ENCODE data around the gene PBX3.

PBX3 gene

GRCh38 chr9:125845271-125845808 lies 98.2 kb downstream of the PBX3 start:
- no peak for TF ChIP-seq CTCF (IDR thresholded peaks at IDR 0.05)

DNA sequence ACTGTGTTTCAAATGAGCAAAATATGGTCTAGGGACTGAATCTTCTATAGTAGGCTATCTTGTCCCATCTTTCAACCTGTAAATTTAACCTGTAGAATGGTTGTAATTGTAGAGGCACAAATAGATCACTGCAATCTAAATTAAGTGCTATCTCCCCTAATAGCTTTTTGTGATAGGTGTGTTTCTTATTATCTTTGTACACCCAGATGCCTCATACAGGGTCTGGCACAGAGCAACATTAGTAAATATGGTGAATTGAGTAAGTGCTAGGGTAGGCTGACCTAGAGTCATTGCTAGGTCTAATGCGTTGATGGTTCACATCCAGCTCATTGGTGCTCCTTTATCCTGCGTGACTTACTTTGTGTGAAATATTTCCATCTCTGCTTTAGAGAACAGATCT lies 100.6 kb downstream of the PBX3 start:
- no peak for TF ChIP-seq CTCF (IDR thresholded peaks at IDR 0.05)

- TF ChIP-seq CTCF (IDR thresholded peaks at IDR 0.05): no peak
Observed at GRCh38 chr9:125850106-125850632, 103.0 kb downstream of the PBX3 start.

DNA sequence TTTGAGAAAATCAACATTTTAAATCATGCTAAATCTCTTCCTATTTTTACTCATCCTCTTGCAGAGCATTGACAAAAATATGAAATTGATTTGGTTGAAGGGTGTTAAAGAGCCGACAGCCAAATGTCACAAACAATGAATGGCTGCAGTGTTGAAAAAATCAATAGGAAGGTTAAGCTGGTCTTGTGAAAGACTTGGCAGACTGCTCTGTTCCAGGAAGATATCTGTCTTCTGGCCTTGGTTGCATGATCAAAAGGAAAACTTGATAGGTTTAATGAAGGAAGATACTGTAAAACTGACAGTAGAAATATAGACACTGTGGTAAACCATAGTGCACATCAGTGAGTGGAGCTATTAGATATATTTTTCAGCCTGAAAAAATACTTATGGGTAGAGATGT lies 103.6 kb downstream of the PBX3 start:
- no peak for TF ChIP-seq CTCF (IDR thresholded peaks at IDR 0.05)

DNA sequence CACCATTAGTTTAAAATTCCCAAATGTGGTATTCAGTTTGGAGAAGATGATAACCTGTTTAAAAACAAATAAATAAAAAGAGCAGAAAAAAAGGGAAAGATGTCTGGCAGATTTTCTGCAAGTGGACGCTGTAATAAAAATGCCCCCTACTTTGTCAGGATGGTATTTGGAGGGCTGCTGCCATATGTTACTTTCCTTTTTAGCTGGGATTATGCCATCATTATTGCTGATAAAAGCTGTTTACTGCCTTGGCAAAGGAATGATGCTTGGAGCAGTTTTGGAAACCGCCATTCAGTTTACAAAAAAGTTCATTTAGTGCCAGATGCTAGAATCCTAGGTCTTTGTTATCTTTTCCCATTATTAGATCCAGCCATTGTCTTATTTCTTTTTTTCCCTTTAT lies 104.8 kb downstream of the PBX3 start:
- no peak for TF ChIP-seq CTCF (IDR thresholded peaks at IDR 0.05)

DNA sequence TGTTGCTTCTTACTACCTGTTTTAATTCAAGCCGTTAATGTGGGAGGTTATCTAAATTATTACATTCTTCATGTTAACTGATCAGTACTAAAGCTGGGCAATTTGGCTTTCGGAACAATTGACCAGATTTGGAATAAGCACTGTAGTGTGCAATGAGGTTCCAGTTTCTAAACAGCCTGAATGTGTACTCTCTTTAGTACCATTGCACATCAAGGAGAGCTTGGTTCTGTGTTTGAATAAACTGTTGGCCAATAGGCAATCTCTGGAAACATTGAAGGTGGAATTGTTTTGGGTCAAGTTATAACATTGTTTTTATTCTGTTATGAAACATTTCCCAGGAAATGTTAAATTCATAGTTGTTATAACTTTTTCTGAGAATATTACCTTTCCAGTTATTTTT lies 105.2 kb downstream of the PBX3 start:
- no peak for TF ChIP-seq CTCF (IDR thresholded peaks at IDR 0.05)

DNA sequence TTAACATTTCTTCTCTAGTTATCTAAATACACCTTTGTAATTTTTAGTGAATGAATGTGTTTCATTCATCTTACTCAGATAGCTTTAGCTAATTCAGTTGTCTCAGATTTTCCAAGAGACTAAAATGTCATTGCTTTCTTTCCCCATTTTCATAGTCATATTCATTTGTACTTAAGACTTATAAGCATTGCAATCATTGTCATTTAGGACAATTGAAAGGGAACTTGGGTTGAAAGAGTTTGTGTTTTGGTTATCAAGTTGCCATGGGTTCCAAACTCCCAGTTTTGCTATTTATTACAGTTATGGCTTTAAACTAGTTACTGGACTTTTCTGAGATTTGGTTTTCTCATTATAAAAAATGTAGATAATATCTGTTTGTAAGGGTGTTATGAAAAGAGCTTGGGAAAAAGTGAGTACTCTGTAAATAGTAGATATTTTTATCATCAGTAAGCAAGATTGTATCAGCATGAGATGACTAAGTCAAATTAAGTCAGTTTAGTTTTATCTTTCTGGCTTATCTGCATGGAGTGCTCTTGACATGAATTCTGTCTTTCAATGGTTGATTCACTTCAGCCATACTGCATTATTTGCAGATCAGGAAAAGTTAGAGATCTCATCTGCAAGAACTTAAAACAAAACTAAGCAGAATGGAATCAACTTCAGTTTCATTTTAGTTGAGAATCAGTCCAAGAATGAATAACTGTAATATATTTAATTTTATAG lies 107.5 kb downstream of the PBX3 start:
- no peak for TF ChIP-seq CTCF (IDR thresholded peaks at IDR 0.05)

Data from LNCAP (cell line).